Ureter (tissue), 1 donor: Measurements from ENCODE around the gene UVRAG. TPM values are rescaled to one million over a fixed set of nuclear protein-coding genes. Genes with fewer than 3 reads are reported as not detected.
"Not testable (repeated sequence)": the region's sequence is repeated elsewhere in the genome, so short reads cannot be mapped to it uniquely, and the experiment has no call there.

Experiments
- DNase-seq: peaks from one replicate; pipeline ENCODE4 v3.0.0-alpha.2; 2020; ENCODE audit warnings: low spot score
- total RNA-seq: library from RNA; stranded (reverse); gene quantifications from one replicate; pipeline ENCODE4 v1.2.4, GENCODE V29; 2023
- donor health status: DM: yes; HTN: yes; CAD: no.

Gene UVRAG
- total RNA-seq, 1 donor from 2014 or later = 33.6 TPM

- DNase-seq = no peak
These were observed 24.8 kb downstream of the UVRAG start for GRCh38 chr11:75839851-75840250.

- DNase-seq = no peak
These were observed 25.5 kb downstream of the UVRAG start for GRCh38 chr11:75840522-75840921.

GRCh38 chr11:75841739-75842138 lies 26.7 kb downstream of the UVRAG start:
- DNase-seq = no peak

- no peak for DNase-seq
These were observed 30.3 kb downstream of the UVRAG start for GRCh38 chr11:75845324-75845723.

- DNase-seq = no peak
These were observed 34.9 kb downstream of the UVRAG start for GRCh38 chr11:75849894-75850293.

- no peak for DNase-seq
These were observed 35.8 kb downstream of the UVRAG start for GRCh38 chr11:75850787-75851186.

- no peak for DNase-seq
These were observed 36.2 kb downstream of the UVRAG start for GRCh38 chr11:75851203-75851602.

GRCh38 chr11:75852406-75853017 lies 37.5 kb downstream of the UVRAG start:
- DNase-seq = no peak

- DNase-seq = not testable (repeated sequence)
These were observed 38.6 kb downstream of the UVRAG start for GRCh38 chr11:75853563-75853962.

GRCh38 chr11:75853971-75854370 lies 39.0 kb downstream of the UVRAG start:
- DNase-seq = no peak

GRCh38 chr11:75855206-75855605 lies 40.2 kb downstream of the UVRAG start:
- no peak for DNase-seq

GRCh38 chr11:75856912-75857311 lies 41.9 kb downstream of the UVRAG start:
- no peak for DNase-seq

- DNase-seq = no peak
These were observed 43.0 kb downstream of the UVRAG start for GRCh38 chr11:75858042-75858441.

- DNase-seq = no peak
These were observed 43.6 kb downstream of the UVRAG start for GRCh38 chr11:75858613-75859012.

GRCh38 chr11:75859614-75860013 lies 44.6 kb downstream of the UVRAG start:
- no peak for DNase-seq

GRCh38 chr11:75862437-75862836 lies 47.4 kb downstream of the UVRAG start:
- DNase-seq = no peak

- DNase-seq = peak; percentile 52
These were observed 52.9 kb downstream of the UVRAG start for GRCh38 chr11:75867778-75868374.

GRCh38 chr11:75868990-75869389 lies 54.0 kb downstream of the UVRAG start:
- no peak for DNase-seq

GRCh38 chr11:75869661-75870455 lies 54.8 kb downstream of the UVRAG start:
- no peak for DNase-seq

GRCh38 chr11:75872887-75873416 lies 57.9 kb downstream of the UVRAG start:
- no peak for DNase-seq

GRCh38 chr11:75873417-75874221 lies 58.6 kb downstream of the UVRAG start:
- no peak for DNase-seq
